Mucosa of stomach (tissue), 1 donor: ENCODE measurements around the gene CTDSP1.
A peak's percentile ranks its signal among the peaks of the same experiment; 100 is the strongest.

ENCODE experiments used
- H3K27me3 ChIP-seq: one replicate; pipeline ENCODE4 v1.7.0; 2013; ENCODE audit warnings: mild to moderate bottlenecking, low read length; ENCODE audit not compliant: control insufficient read depth, insufficient read depth
- H3K36me3 ChIP-seq: one replicate; pipeline ENCODE4 v1.7.0; 2013; ENCODE audit warnings: low read length; ENCODE audit not compliant: control insufficient read depth, insufficient read depth
- H3K4me1 ChIP-seq: one replicate; pipeline ENCODE4 v1.7.0; 2013; ENCODE audit warnings: mild to moderate bottlenecking, low read length; ENCODE audit not compliant: control insufficient read depth, insufficient read depth
- H3K4me3 ChIP-seq: one replicate; pipeline ENCODE4 v1.7.0; 2013; ENCODE audit warnings: low read length
- H3K9ac ChIP-seq: one replicate; pipeline ENCODE4 v1.7.0; 2013; ENCODE audit warnings: mild to moderate bottlenecking, low read length, moderate library complexity
- H3K9me3 ChIP-seq: one replicate; pipeline ENCODE4 v1.7.0; 2013; ENCODE audit warnings: mild to moderate bottlenecking, low read length, moderate library complexity; ENCODE audit not compliant: control insufficient read depth
- donor health status: Pancreatic carcinoma.

Gene CTDSP1, protein sequence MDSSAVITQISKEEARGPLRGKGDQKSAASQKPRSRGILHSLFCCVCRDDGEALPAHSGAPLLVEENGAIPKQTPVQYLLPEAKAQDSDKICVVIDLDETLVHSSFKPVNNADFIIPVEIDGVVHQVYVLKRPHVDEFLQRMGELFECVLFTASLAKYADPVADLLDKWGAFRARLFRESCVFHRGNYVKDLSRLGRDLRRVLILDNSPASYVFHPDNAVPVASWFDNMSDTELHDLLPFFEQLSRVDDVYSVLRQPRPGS

DNA sequence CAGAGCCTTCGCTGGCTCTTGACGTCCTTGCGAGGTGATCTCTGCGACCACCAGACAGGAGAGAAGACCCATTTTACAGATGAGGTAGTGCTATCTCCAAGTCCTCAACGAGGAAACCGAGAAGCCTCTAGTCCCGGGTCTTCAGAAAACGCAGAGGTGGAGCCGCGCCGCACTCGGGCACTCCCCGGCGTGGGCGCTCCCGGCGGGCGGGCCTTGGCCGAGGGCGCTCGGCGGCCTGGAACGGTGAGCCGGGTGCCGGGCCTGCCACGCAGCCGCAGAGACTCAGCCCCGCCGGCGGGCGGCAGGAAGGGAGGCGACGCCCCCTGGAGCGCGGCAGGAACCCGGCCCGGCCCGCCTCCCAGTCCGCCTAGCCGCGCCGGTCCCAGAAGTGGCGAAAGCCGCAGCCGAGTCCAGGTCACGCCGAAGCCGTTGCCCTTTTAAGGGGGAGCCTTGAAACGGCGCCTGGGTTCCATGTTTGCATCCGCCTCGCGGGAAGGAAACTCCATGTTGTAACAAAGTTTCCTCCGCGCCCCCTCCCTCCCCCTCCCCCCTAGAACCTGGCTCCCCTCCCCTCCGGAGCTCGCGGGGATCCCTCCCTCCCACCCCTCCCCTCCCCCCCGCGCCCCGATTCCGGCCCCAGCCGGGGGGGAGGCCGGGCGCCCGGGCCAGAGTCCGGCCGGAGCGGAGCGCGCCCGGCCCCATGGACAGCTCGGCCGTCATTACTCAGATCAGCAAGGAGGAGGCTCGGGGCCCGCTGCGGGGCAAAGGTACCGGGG lies at the start of gene CTDSP1:
CTDSP1 (plus strand) TSS at position 478 of the 776 bp plus-strand sequence; CDS start at position 701, 223 bp downstream.
- no peaks in the 10 kb centered on the region for H3K27me3 ChIP-seq
- no peaks in the 10 kb centered on the region for H3K9me3 ChIP-seq
- peaks cover 56% of the 10 kb centered on the region for H3K4me1 ChIP-seq
- H3K4me3 ChIP-seq = peak within 1 kb of the TSS; percentile 67
- H3K9ac ChIP-seq = peak within 1 kb of the TSS; percentile 99
- H3K36me3 ChIP-seq = peaks cover 7% of the 10 kb centered on the region

DNA sequence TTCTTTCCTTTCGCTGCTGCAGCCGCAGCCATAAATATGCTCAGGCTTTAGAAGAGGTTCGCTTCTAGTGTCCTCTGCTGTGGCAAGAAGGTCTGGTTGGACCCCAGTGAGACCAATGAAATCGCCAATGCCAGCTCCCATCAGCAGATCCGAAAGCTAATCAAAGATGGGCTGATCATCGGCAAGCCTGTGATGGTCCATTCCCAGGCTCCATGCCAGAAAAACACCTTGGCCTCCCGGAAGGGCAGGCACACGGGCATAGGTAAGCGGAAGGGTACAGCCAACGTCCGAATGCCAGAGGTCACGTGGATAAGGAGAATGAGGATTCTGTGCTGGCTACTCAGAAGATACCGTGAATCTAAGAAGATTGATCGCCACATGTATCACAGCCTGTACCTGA lies 45.6 kb upstream of the CTDSP1 start:
- no peak overlapping the region for H3K9ac ChIP-seq
- H3K36me3 ChIP-seq = no peaks in the 10 kb centered on the region
- H3K9me3 ChIP-seq = no peaks in the 10 kb centered on the region
- no peak overlapping the region for H3K4me3 ChIP-seq
- H3K27me3 ChIP-seq = no peaks in the 10 kb centered on the region
- peaks cover 17% of the 10 kb centered on the region for H3K4me1 ChIP-seq

- H3K9ac ChIP-seq = no peak overlapping the region
- peaks cover 17% of the 10 kb centered on the region for H3K4me1 ChIP-seq
- no peak overlapping the region for H3K4me3 ChIP-seq
- H3K27me3 ChIP-seq = no peaks in the 10 kb centered on the region
- H3K9me3 ChIP-seq = no peaks in the 10 kb centered on the region
- no peaks in the 10 kb centered on the region for H3K36me3 ChIP-seq
Measured at GRCh38 chr2:218354850-218355443, 44.7 kb upstream of the CTDSP1 start.

DNA sequence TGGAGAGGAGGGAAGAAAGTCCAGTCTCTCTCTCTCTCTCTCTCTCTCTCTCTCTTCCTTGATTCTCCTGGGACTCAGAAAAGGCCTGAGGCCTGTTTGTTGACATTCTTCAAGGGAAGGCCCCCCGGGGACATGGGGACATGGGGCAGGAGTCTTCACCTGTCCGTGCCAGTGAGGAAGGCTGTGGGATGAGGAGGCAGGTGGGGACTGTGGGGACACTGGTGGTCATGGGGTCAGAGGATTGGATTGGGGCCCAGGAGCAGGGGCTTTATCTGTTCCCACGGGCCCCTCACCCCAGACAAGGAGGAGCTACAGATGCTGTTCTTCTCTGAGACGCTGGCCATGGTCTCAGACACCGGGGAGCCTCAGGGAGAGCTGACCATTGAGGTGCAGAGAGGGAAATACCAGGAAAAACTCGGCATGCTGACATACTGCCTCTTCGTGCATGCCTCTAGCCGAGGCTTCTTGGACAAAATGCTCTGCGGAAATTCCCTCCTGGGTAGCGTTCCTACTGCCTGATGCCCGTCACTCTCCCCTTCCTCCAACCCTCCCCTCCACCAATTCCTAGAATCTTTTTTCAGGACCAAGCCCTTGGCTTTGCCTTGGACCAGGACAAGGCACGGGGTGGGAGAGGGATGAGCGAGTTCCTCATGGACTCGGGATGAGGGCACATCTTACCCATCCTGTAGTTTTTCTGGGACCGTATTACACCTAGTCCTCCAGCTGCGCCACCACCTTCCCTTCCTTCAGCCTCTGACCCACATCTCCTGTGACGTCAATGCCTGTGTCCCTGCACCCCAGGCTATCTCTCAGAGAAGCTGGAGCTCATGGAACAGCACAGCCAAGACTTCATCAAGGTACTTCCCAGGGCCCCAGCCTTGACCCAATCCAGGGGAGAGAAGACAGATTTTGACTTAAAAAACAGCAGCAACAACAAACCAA lies 42.2 kb upstream of the CTDSP1 start:
- Histone ChIP-seq H3K4me3 (no peak overlapping the region), H3K9ac (peak overlapping the region; percentile 69)

DNA sequence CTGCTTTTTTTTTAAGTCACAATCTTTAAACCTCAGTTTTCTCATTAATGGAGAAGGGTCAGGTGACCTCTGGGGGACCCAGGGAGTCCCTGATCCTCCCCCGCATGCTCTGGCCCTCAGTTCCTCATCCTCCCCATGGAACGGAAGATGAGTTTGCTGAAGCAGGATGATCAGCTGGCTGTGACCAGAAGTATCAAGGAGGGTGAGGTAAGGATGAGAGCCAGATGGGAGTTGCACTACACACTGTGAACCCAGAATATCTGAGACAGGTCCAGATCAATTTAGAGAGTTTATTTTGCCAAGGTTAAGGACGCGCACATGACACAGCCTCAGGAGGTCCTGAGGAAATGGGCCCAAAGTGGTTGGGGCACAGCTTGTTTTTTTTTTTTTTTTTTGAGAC lies 39.2 kb upstream of the CTDSP1 start:
- Histone ChIP-seq H3K4me3 (no peak overlapping the region), H3K9me3 (no peaks in the 10 kb centered on the region), H3K4me1 (peaks cover 13% of the 10 kb centered on the region), H3K27me3 (no peaks in the 10 kb centered on the region), H3K36me3 (no peaks in the 10 kb centered on the region), H3K9ac (no peak overlapping the region)

More for the DNA sequence above, 42.2 kb upstream of the CTDSP1 start:
- H3K36me3 ChIP-seq = no peaks in the 10 kb centered on the region
- peaks cover 17% of the 10 kb centered on the region for H3K4me1 ChIP-seq
- H3K27me3 ChIP-seq = no peaks in the 10 kb centered on the region
- no peaks in the 10 kb centered on the region for H3K9me3 ChIP-seq

DNA sequence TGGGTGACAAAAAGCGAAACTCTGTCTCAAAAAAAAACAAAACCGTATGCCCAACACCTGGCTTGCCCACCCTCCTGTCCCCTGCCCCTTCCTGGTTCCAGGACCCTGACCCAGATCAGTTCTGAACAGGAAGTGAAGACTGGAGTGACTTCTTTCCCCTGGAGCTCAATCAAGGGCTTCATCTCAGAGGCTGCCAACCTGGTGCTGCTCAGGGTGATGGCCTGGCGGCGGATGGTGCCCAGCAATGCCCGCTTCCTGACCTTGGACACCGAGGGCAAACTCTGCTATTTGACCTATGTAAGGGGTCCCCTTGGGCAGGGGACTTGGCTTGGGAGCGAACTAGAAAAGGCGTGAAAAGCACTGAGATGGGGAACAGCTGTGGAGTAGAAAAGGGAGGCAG lies 37.1 kb upstream of the CTDSP1 start:
- H3K36me3 ChIP-seq = no peaks in the 10 kb centered on the region
- H3K9me3 ChIP-seq = no peaks in the 10 kb centered on the region
- H3K4me1 ChIP-seq = peaks cover 6% of the 10 kb centered on the region
- no peak overlapping the region for H3K9ac ChIP-seq
- H3K27me3 ChIP-seq = no peaks in the 10 kb centered on the region
- H3K4me3 ChIP-seq = no peak overlapping the region

DNA sequence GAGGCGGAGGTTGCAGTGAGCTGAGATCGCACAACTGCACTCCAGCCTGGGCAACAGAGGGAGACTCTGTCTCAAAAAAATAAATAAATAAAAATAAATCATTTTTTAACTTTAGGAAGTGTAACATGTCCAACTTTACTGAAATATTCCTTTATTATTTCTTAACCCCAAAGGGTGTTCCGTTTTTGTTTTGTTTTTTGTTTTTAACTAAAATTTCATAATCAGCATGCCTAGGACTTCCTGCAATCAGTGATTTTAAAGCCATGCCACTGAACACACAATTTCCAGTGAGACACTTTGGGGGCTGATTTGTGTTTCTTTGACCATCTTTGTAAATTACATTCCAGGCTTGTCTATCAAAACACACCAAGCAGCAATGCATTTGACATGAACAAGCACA lies 35.9 kb upstream of the CTDSP1 start:
- Histone ChIP-seq H3K9me3 (no peaks in the 10 kb centered on the region), H3K4me3 (no peak overlapping the region), H3K27me3 (no peaks in the 10 kb centered on the region), H3K4me1 (peaks cover 6% of the 10 kb centered on the region), H3K36me3 (no peaks in the 10 kb centered on the region), H3K9ac (no peak overlapping the region)

DNA sequence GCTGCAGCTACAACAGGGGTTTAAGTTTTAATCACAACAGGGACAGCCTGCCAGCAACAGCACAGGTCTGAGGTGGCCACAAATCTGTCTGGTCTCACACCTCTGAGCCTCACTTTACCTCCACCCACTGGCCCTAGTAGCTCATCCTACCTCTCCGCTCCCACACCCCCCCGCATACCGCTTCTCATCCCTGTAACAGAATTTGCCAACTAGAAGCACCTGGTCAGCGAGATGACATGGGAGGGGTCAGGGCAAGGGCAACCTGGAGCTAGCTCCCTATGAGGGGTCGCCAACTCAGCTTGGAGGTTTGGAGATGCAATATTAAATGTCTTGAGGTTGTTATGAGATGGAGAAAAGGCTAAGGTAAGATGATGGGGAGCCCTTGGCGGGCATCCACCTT lies 35.5 kb upstream of the CTDSP1 start:
- H3K9ac ChIP-seq = no peak overlapping the region
- no peaks in the 10 kb centered on the region for H3K27me3 ChIP-seq
- H3K36me3 ChIP-seq = no peaks in the 10 kb centered on the region
- no peaks in the 10 kb centered on the region for H3K9me3 ChIP-seq
- H3K4me1 ChIP-seq = peaks cover 6% of the 10 kb centered on the region
- no peak overlapping the region for H3K4me3 ChIP-seq

- Histone ChIP-seq H3K4me1 (peaks cover 6% of the 10 kb centered on the region), H3K27me3 (no peaks in the 10 kb centered on the region), H3K4me3 (peak overlapping the region; percentile 58), H3K36me3 (no peaks in the 10 kb centered on the region), H3K9ac (peak overlapping the region; percentile 97), H3K9me3 (no peaks in the 10 kb centered on the region)
Measured at GRCh38 chr2:218366621-218367414, 32.9 kb upstream of the CTDSP1 start.

- H3K27me3 ChIP-seq = no peaks in the 10 kb centered on the region
- no peaks in the 10 kb centered on the region for H3K36me3 ChIP-seq
- H3K9me3 ChIP-seq = no peaks in the 10 kb centered on the region
- peaks cover 6% of the 10 kb centered on the region for H3K4me1 ChIP-seq
- peak overlapping the region; percentile 58 for H3K4me3 ChIP-seq
- peak overlapping the region; percentile 97 for H3K9ac ChIP-seq
Measured at GRCh38 chr2:218367415-218368149, 32.1 kb upstream of the CTDSP1 start.
